Measurements from ENCODE around the gene EPHB2.
A peak's percentile ranks its signal among the peaks of the same experiment; 100 is the strongest.

EPHB2 gene

DNA sequence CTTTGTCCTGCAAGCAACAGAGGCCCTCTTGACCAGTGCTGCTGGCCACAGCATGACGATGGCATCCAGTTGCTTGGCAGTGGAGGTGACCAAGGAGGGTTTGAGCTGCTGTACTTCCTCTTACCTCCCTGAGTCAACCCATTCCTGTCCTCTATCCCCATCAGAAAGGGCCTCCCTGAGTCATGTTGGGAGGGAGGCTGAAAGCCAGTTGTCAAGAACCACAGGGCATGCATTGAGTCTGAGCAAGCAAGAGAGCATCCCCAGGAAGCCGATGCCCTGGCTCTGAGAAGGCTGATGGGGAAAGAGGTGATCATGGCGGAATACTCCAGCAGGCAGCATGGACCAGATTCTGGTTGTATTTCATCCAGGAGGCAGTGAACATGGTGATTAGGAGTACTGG lies 192.5 kb downstream of the EPHB2 start:
- Histone ChIP-seq H3K4me3 (ENCODE audit: low read length) (no peak overlapping the region), H3K9me3 (ENCODE audit: control insufficient read depth, low read length) (no peaks in the 10 kb centered on the region), H3K27me3 (replicated peaks; ENCODE audit: control insufficient read depth, insufficient read depth, low read length) (peaks cover 11% of the 10 kb centered on the region), H3K9ac (ENCODE audit: low read length) (no peak overlapping the region), H3K36me3 (ENCODE audit: control insufficient read depth, insufficient read depth, low read length, severe bottlenecking) (no peaks in the 10 kb centered on the region), H3K4me1 (ENCODE audit: control insufficient read depth, insufficient read depth, low read length) (no peaks in the 10 kb centered on the region)
- peak; percentile 7 for DNase-seq (ENCODE audit: low read depth)

- Histone ChIP-seq H3K9ac (ENCODE audit: low read length) (no peak overlapping the region), H3K36me3 (ENCODE audit: control insufficient read depth, insufficient read depth, low read length, severe bottlenecking) (no peaks in the 10 kb centered on the region), H3K27me3 (replicated peaks; ENCODE audit: control insufficient read depth, insufficient read depth, low read length) (peaks cover 20% of the 10 kb centered on the region), H3K4me1 (ENCODE audit: control insufficient read depth, insufficient read depth, low read length) (no peaks in the 10 kb centered on the region), H3K9me3 (ENCODE audit: control insufficient read depth, low read length) (no peaks in the 10 kb centered on the region), H3K4me3 (ENCODE audit: low read length) (no peak overlapping the region)
- no peak for DNase-seq (ENCODE audit: low read depth)
Measured at GRCh38 chr1:22906968-22907367, 196.3 kb downstream of the EPHB2 start.

DNA sequence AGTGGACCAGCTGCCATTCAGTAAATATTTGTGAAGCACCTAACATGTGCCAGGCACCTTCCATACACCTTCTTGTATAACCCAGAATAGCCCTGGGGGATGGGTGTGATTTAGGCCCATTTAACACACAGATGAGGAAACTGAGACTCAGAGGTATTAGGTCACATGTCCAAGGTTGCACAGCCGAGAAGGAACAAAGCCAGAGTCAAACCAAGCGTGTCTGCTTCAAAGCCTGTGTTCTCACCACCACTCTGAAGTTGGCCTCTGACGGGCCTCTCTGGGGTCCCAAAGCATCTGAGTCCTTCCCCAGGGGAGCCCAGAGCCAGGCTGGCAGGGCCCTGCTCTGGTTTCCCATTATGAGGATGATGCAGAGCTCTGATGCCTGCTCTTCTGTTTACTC lies 196.9 kb downstream of the EPHB2 start:
- Histone ChIP-seq H3K4me1 (ENCODE audit: control insufficient read depth, insufficient read depth, low read length) (no peaks in the 10 kb centered on the region), H3K9ac (ENCODE audit: low read length) (no peak overlapping the region), H3K4me3 (ENCODE audit: low read length) (no peak overlapping the region), H3K36me3 (ENCODE audit: control insufficient read depth, insufficient read depth, low read length, severe bottlenecking) (no peaks in the 10 kb centered on the region), H3K9me3 (ENCODE audit: control insufficient read depth, low read length) (no peaks in the 10 kb centered on the region), H3K27me3 (replicated peaks; ENCODE audit: control insufficient read depth, insufficient read depth, low read length) (peaks cover 26% of the 10 kb centered on the region)
- no peak for DNase-seq (ENCODE audit: low read depth)

DNA sequence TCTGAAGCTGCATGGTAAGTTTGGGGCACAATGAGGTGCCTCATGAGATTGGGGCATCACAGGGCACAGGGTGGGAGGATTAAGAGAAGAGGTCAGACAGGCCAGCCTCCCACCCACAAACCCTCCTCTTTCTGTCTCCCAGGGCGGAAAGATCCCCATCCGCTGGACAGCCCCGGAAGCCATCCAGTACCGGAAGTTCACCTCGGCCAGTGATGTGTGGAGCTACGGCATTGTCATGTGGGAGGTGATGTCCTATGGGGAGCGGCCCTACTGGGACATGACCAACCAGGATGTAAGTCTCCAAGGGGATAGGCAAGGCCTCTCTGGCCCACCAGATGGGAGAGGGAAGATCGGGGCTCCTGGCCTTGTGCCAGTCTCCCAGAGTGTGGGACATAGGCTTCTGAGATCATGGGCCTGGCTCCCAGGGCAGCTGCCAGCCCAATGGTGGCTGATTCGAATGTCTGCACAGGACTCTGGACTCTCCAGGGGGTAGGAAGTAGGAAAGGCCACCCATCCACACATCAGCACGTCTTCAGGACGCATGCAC lies 198.3 kb downstream of the EPHB2 start:
- no peak for DNase-seq (ENCODE audit: low read depth)
- Histone ChIP-seq H3K27me3 (replicated peaks; ENCODE audit: control insufficient read depth, insufficient read depth, low read length) (peaks cover 28% of the 10 kb centered on the region), H3K9me3 (ENCODE audit: control insufficient read depth, low read length) (no peaks in the 10 kb centered on the region), H3K4me1 (ENCODE audit: control insufficient read depth, insufficient read depth, low read length) (no peaks in the 10 kb centered on the region), H3K9ac (ENCODE audit: low read length) (no peak overlapping the region), H3K36me3 (ENCODE audit: control insufficient read depth, insufficient read depth, low read length, severe bottlenecking) (no peaks in the 10 kb centered on the region), H3K4me3 (ENCODE audit: low read length) (no peak overlapping the region)

- no peak overlapping the region for H3K9ac ChIP-seq (ENCODE audit: low read length)
- H3K9me3 ChIP-seq (ENCODE audit: control insufficient read depth, low read length), result no peaks in the 10 kb centered on the region
- H3K36me3 ChIP-seq (ENCODE audit: control insufficient read depth, insufficient read depth, low read length, severe bottlenecking), result no peaks in the 10 kb centered on the region
- DNase-seq (ENCODE audit: low read depth), result no peak
- peaks cover 28% of the 10 kb centered on the region for H3K27me3 ChIP-seq (replicated peaks; ENCODE audit: control insufficient read depth, insufficient read depth, low read length)
- no peak overlapping the region for H3K4me3 ChIP-seq (ENCODE audit: low read length)
- H3K4me1 ChIP-seq (ENCODE audit: control insufficient read depth, insufficient read depth, low read length), result no peaks in the 10 kb centered on the region
Measured at GRCh38 chr1:22910286-22910685, 199.6 kb downstream of the EPHB2 start.

- no peaks in the 10 kb centered on the region for H3K4me1 ChIP-seq (ENCODE audit: control insufficient read depth, insufficient read depth, low read length)
- DNase-seq (ENCODE audit: low read depth), result no peak
- no peak overlapping the region for H3K9ac ChIP-seq (ENCODE audit: low read length)
- no peak overlapping the region for H3K4me3 ChIP-seq (ENCODE audit: low read length)
- H3K9me3 ChIP-seq (ENCODE audit: control insufficient read depth, low read length), result no peaks in the 10 kb centered on the region
- peaks cover 28% of the 10 kb centered on the region for H3K27me3 ChIP-seq (replicated peaks; ENCODE audit: control insufficient read depth, insufficient read depth, low read length)
- no peaks in the 10 kb centered on the region for H3K36me3 ChIP-seq (ENCODE audit: control insufficient read depth, insufficient read depth, low read length, severe bottlenecking)
Measured at GRCh38 chr1:22910986-22911651, 200.5 kb downstream of the EPHB2 start.

DNA sequence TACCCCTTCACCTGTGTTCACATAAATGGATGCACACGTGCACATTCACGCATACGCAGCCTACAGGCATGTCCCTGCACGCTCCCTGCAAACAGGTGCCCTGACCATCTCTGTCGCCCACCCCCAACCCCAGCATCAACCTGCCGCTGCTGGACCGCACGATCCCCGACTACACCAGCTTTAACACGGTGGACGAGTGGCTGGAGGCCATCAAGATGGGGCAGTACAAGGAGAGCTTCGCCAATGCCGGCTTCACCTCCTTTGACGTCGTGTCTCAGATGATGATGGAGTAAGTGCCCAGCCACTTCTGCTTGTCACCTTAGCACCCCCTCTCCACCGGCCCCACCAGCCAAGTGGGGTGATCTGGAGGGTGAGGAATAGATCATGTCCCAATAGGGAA lies 201.7 kb downstream of the EPHB2 start:
- Histone ChIP-seq H3K36me3 (ENCODE audit: control insufficient read depth, insufficient read depth, low read length, severe bottlenecking) (no peaks in the 10 kb centered on the region), H3K4me1 (ENCODE audit: control insufficient read depth, insufficient read depth, low read length) (no peaks in the 10 kb centered on the region), H3K27me3 (replicated peaks; ENCODE audit: control insufficient read depth, insufficient read depth, low read length) (peaks cover 34% of the 10 kb centered on the region), H3K9ac (ENCODE audit: low read length) (no peak overlapping the region), H3K9me3 (ENCODE audit: control insufficient read depth, low read length) (no peaks in the 10 kb centered on the region), H3K4me3 (ENCODE audit: low read length) (no peak overlapping the region)
- DNase-seq (ENCODE audit: low read depth), result no peak

GRCh38 chr1:22913421-22914141 lies 202.9 kb downstream of the EPHB2 start:
- no peaks in the 10 kb centered on the region for H3K4me1 ChIP-seq (ENCODE audit: control insufficient read depth, insufficient read depth, low read length)
- peaks cover 35% of the 10 kb centered on the region for H3K27me3 ChIP-seq (replicated peaks; ENCODE audit: control insufficient read depth, insufficient read depth, low read length)
- no peaks in the 10 kb centered on the region for H3K9me3 ChIP-seq (ENCODE audit: control insufficient read depth, low read length)
- H3K4me3 ChIP-seq (ENCODE audit: low read length), result no peak overlapping the region
- H3K36me3 ChIP-seq (ENCODE audit: control insufficient read depth, insufficient read depth, low read length, severe bottlenecking), result no peaks in the 10 kb centered on the region
- H3K9ac ChIP-seq (ENCODE audit: low read length), result no peak overlapping the region
- no peak for DNase-seq (ENCODE audit: low read depth)

DNA sequence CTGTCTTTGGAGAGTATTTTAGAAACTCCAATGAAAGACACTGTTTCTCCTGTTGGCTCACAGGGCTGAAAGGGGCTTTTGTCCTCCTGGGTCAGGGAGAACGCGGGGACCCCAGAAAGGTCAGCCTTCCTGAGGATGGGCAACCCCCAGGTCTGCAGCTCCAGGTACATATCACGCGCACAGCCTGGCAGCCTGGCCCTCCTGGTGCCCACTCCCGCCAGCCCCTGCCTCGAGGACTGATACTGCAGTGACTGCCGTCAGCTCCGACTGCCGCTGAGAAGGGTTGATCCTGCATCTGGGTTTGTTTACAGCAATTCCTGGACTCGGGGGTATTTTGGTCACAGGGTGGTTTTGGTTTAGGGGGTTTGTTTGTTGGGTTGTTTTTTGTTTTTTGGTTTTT lies 203.5 kb downstream of the EPHB2 start:
- Histone ChIP-seq H3K9me3 (ENCODE audit: control insufficient read depth, low read length) (no peaks in the 10 kb centered on the region), H3K36me3 (ENCODE audit: control insufficient read depth, insufficient read depth, low read length, severe bottlenecking) (no peaks in the 10 kb centered on the region), H3K27me3 (replicated peaks; ENCODE audit: control insufficient read depth, insufficient read depth, low read length) (peaks cover 30% of the 10 kb centered on the region), H3K4me1 (ENCODE audit: control insufficient read depth, insufficient read depth, low read length) (no peaks in the 10 kb centered on the region), H3K4me3 (ENCODE audit: low read length) (no peak overlapping the region), H3K9ac (ENCODE audit: low read length) (no peak overlapping the region)
- DNase-seq (ENCODE audit: low read depth), result no peak

GRCh38 chr1:22914633-22915217 lies 204.1 kb downstream of the EPHB2 start:
- Histone ChIP-seq H3K4me3 (ENCODE audit: low read length) (no peak overlapping the region), H3K27me3 (replicated peaks; ENCODE audit: control insufficient read depth, insufficient read depth, low read length) (peaks cover 25% of the 10 kb centered on the region), H3K9ac (ENCODE audit: low read length) (no peak overlapping the region), H3K4me1 (ENCODE audit: control insufficient read depth, insufficient read depth, low read length) (peaks cover 3% of the 10 kb centered on the region), H3K9me3 (ENCODE audit: control insufficient read depth, low read length) (no peaks in the 10 kb centered on the region), H3K36me3 (ENCODE audit: control insufficient read depth, insufficient read depth, low read length, severe bottlenecking) (no peaks in the 10 kb centered on the region)
- no peak for DNase-seq (ENCODE audit: low read depth)

DNA sequence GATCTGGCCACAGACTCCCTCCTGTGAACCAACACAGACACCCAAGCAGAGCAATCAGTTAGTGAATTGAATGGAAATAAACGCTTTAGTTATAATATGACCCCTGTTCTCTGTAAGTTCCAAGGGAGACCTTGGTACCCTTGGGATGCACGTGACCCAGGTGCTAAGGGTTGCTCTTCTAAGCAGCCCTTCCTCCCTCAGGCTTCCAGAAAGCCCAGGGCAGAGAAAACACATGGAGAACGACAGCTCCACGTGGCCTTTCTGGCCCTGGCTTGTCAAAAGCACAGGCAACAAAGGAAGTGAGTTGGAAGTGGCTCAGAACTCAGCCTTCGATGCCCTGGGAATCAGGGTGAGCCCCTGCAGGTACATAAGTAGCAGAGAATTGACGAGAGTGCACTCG lies 204.6 kb downstream of the EPHB2 start:
- no peaks in the 10 kb centered on the region for H3K9me3 ChIP-seq (ENCODE audit: control insufficient read depth, low read length)
- no peaks in the 10 kb centered on the region for H3K36me3 ChIP-seq (ENCODE audit: control insufficient read depth, insufficient read depth, low read length, severe bottlenecking)
- no peak overlapping the region for H3K4me3 ChIP-seq (ENCODE audit: low read length)
- H3K9ac ChIP-seq (ENCODE audit: low read length), result no peak overlapping the region
- no peak for DNase-seq (ENCODE audit: low read depth)
- peaks cover 5% of the 10 kb centered on the region for H3K4me1 ChIP-seq (ENCODE audit: control insufficient read depth, insufficient read depth, low read length)
- peaks cover 24% of the 10 kb centered on the region for H3K27me3 ChIP-seq (replicated peaks; ENCODE audit: control insufficient read depth, insufficient read depth, low read length)
